ENCODE results near the gene TSPEAR. TPM values are rescaled to one million over a fixed set of nuclear protein-coding genes. Genes with fewer than 3 reads are reported as not detected.

TSPEAR gene
- total RNA-seq, 6 experiments from 2014 or later: not detected

GRCh38 chr21:44734841-44735240 is 23.5 kb upstream of the TSPEAR start:
- ATAC-seq: peak in 2 of 4 donors; percentile 8 to 54
- Histone ChIP-seq H3K4me1 (no peaks in the 10 kb centered on the region), H3K27me3 (no peaks in the 10 kb centered on the region), H3K4me3 (no peak overlapping the region), H3K9me3 (peaks cover 0 to 5% (median 0%) of the 10 kb centered on the region in 4 donors), H3K36me3 (no peaks in the 10 kb centered on the region), H3K27ac (no peak overlapping the region)
- 87% methylated on average over 4 of the region's 17 CpGs for WGBS (ENCODE audit: insufficient coverage, low coverage, low lambda C conversion rate, missing lambda C conversion rate)
- intact Hi-C loops (cut with DNase I): no loop called here
- TF ChIP-seq POLR2A (IDR thresholded peaks at IDR 0.05): no peak
- TF ChIP-seq, protein P1, sequence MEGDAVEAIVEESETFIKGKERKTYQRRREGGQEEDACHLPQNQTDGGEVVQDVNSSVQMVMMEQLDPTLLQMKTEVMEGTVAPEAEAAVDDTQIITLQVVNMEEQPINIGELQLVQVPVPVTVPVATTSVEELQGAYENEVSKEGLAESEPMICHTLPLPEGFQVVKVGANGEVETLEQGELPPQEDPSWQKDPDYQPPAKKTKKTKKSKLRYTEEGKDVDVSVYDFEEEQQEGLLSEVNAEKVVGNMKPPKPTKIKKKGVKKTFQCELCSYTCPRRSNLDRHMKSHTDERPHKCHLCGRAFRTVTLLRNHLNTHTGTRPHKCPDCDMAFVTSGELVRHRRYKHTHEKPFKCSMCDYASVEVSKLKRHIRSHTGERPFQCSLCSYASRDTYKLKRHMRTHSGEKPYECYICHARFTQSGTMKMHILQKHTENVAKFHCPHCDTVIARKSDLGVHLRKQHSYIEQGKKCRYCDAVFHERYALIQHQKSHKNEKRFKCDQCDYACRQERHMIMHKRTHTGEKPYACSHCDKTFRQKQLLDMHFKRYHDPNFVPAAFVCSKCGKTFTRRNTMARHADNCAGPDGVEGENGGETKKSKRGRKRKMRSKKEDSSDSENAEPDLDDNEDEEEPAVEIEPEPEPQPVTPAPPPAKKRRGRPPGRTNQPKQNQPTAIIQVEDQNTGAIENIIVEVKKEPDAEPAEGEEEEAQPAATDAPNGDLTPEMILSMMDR (IDR thresholded peaks at IDR 0.05): no peak
- DNase-seq: peak in 2 of 3 donors; percentile 26 to 57

- Histone ChIP-seq H3K9me3 (peaks cover 0 to 5% (median 0%) of the 10 kb centered on the region in 4 donors), H3K27ac (no peak overlapping the region), H3K27me3 (no peaks in the 10 kb centered on the region), H3K4me1 (no peaks in the 10 kb centered on the region), H3K36me3 (no peaks in the 10 kb centered on the region), H3K4me3 (no peak overlapping the region)
- WGBS (ENCODE audit: insufficient coverage, low coverage, low lambda C conversion rate, missing lambda C conversion rate): 100% methylated on average over 2 of the region's 21 CpGs
- DNase-seq (peak in 1 of 3 donors; percentile 42), ATAC-seq (no peak)
- no peak for TF ChIP-seq POLR2A (IDR thresholded peaks at IDR 0.05)
- TF ChIP-seq, protein P1 (IDR thresholded peaks at IDR 0.05): no peak
- intact Hi-C loops (cut with DNase I): no loop called here
These were observed 22.8 kb upstream of the TSPEAR start for GRCh38 chr21:44734026-44734745.

DNA sequence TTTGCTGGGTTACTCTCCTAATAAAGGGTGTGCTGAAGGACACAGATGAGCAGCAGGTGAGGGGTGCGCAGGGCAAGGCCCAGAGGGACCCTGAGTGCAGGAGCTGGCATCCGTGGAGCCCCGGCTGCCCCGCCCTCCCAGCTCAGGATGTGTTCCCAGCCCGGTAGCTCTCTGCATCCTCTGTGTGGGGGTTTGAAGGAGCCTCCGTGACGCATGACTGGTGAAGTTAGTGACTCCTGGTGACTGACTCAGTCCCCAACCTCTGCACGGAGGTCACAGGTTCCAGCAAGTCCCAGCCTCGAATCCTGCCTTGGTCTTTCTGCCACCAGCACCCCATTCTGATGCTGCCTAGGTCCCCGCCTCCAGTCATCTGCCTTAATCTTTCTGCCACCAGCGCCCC is 21.6 kb upstream of the TSPEAR start:
- H3K27ac ChIP-seq: no peak overlapping the region
- 70% methylated on average over 4 of the region's 11 CpGs for WGBS (ENCODE audit: insufficient coverage, low coverage, low lambda C conversion rate, missing lambda C conversion rate)
- H3K9me3 ChIP-seq: peaks cover 0 to 2% (median 0%) of the 10 kb centered on the region in 4 donors
- H3K36me3 ChIP-seq: no peaks in the 10 kb centered on the region
- H3K27me3 ChIP-seq: no peaks in the 10 kb centered on the region
- no peak for ATAC-seq
- no peak overlapping the region for H3K4me3 ChIP-seq
- no peaks in the 10 kb centered on the region for H3K4me1 ChIP-seq
- TF ChIP-seq POLR2A (IDR thresholded peaks at IDR 0.05): no peak
- TF ChIP-seq, protein P1 (IDR thresholded peaks at IDR 0.05): no peak
- intact Hi-C loops (cut with DNase I): no loop called here
- DNase-seq: peak in 1 of 3 donors; percentile 31

DNA sequence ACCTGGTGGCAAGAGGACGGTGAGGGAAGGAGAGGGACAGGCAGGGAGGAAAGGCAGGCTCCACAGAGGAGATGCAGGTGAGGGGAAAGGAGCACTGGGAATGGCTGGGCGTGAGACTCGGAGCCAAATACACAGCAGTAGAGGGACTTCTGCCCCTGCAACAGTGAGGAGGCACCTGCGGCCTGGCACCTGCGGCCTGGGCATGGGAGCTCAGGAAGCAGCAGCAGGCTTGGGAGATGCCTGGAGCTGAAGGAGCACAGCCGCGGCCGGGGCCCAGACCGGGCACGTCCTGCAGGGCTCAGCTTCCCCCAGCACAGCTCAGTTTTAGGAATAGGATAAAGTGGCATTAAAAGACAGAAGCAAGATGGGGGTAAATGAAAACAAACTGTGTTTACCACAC is 20.9 kb upstream of the TSPEAR start:
- intact Hi-C loops (cut with DNase I): no loop called here
- no peaks in the 10 kb centered on the region for H3K27me3 ChIP-seq
- 92% methylated on average over 6 of the region's 10 CpGs for WGBS (ENCODE audit: insufficient coverage, low coverage, low lambda C conversion rate, missing lambda C conversion rate)
- TF ChIP-seq, protein P1 (IDR thresholded peaks at IDR 0.05): no peak
- TF ChIP-seq POLR2A (IDR thresholded peaks at IDR 0.05): no peak
- DNase-seq (peak in 1 of 3 donors; percentile 20), ATAC-seq (no peak)
- H3K4me3 ChIP-seq: no peak overlapping the region
- H3K9me3 ChIP-seq: no peaks in the 10 kb centered on the region
- no peaks in the 10 kb centered on the region for H3K4me1 ChIP-seq
- H3K27ac ChIP-seq: no peak overlapping the region
- no peaks in the 10 kb centered on the region for H3K36me3 ChIP-seq

Measured in right lobe of liver (tissue), 6 donors.